Kidney capillary endothelial cell (primary cell): ENCODE measurements around the gene RIN2.
A peak's percentile ranks its signal among the peaks of the same experiment; 100 is the strongest.

Experiments
- DNase-seq: peaks from one replicate; pipeline ENCODE4 v3.0.0-alpha.2; 2018; ENCODE audit warnings: low spot score

Gene RIN2

GRCh38 chr20:19765266-19765665 lies 7.2 kb downstream of the RIN2 start:
- no peak for DNase-seq

GRCh38 chr20:19765913-19766312 lies 7.9 kb downstream of the RIN2 start:
- no peak for DNase-seq

DNA sequence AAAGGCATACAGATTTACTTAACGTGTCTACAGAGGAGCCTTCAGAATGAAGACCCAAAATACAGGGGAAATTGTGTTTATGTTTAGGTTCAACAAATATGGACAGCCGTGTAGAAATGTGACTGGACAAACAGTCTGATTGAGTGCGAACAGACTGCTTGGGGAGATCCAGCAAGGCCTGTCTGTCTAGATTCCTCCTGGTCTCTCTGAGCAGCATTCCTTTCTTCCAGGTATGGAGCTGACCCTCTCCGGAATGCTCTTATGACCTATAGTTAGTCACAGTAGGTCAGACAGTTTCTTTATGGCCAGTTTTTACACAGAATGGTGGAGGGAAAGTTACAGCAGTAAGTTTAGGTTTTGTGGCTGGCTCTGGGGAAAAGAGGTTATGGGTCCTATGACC lies 9.0 kb downstream of the RIN2 start:
- DNase-seq = no peak

DNA sequence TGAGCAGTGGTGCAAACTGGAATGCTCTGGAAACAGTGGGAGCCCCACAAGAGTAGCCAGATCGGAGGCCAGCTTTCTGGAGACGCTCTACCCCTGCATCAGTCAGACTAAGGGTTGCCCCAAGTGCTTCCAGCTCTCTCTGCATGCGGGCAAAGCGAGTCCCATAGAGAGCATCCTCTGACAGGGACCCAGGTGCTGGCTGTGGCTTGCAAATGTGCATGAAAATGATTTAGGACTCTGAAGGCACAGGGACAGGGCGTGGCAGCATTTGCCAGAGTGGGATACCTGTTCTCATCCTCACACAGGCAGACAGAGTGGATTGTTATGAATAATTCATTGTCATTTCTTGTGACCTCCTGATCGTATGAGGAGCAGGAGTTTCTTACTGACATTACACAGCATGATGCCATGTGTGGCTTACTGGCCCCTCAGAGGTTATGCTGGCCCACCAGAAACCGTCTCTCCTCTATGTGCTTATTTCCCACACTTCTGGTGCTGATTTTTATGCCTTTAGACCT lies 10.3 kb downstream of the RIN2 start:
- DNase-seq = no peak

DNA sequence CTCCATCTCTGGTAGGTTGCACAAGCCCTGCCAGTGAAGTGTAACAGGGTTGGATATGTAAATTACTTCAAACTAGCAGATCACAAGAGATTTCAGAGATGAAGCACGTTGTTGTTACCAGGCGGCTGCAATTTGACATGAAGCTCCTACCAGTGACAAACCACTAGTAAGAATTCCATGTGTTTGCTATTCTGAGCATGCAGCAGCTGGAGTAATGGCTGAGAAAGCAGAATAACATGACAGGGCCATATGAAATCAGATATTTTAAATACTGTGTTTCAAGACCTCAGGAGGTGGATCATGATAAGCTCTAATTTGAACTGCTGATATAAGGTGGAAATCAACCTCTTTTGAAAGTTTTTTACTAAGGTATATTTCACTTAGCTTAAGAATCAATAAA lies 11.4 kb downstream of the RIN2 start:
- DNase-seq = no peak

DNA sequence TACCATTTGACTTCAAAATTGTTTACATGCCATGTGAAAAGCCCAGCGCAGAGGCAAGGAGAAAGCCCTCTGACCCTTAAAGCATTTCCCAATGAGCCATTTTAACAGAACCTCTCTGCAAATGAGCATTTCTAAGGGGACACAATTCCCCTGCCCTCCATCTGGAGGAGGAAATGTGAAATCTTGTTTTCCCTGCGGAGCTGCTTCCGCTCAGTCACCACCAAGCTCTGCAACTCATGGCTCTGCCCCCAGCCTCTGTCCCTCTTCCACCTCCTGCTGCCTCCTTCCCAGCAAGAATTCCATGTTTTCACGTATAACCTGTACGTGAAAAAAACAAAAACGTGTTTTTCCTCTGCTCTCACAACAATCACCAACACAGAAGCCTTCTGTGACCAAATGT lies 12.3 kb downstream of the RIN2 start:
- no peak for DNase-seq

DNA sequence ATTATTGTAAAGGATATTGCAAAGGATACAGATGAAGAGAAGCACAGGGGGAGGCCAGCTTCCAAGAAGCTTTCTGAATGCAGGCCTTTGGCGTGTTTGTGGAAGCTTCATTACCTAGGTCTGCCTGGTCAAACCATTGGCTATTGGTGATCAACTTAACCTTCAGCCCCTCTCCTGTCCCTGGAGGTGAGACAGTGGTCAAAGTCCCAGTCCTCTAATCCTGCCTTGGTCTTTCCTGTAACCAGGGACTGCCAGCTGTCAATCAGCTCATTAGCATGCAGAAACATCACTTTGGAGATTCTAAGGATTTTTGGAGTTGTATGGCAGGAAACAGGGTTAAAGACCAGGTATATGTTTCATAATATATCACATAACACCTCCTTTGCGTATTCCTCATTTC lies 13.0 kb downstream of the RIN2 start:
- DNase-seq = no peak

DNA sequence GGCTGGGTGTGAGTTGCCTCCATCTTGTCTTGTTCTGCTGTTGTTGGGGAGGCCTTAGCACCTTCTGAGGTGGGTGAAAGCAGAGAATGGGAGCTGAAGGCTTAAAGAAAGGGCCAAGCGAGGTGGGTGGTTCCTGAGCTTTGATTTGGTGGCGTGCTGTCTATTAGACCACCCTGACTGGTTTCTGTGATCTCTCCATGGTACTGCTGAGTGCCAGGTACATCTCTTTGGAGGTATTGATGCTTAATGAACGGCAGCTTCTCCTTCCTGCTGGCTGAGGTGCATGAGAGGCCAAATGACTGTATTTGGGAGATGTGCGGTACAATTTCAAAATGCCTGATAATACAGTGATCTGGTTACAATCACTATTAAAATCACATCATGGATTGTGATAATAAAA lies 15.4 kb downstream of the RIN2 start:
- no peak for DNase-seq

DNA sequence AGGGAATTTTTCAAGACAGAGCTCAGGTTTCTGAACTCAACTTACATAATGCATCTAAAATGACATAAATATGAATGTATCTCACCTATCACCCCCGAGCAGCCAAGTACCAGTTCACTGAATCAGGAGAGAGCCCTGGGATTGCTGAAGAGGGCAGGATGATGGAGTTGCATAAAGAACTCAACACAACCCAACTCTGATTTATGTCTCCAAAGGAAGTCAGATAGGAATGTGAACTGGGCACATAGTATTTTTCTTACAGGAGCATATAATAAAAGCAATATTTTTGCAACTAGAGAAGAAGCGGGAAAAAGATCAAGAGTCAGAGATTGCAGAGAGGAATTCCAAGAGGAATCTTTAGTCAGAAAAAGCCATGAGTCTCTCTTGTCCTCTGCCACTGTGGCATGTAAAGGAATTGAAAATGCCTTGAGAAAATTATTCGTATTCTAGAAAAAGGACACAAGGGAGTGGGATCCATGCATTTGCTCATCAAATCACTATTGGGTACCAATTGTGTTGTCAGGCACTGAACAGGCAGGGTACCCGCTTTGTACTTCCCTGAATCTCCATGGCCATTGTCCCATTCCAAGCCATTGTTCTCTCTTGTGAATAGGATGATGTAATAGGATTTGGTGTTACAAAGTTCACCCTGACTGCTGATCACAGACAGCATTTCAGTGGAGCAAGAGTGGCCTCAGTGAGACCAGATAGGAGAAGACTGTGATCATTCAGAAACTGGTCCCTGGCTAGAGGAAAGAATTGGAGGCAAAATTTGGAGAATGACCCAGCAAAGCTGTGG lies 16.3 kb downstream of the RIN2 start:
- peak; percentile 49 for DNase-seq

- no peak for DNase-seq
These were observed 17.5 kb downstream of the RIN2 start for GRCh38 chr20:19775353-19776253.

DNA sequence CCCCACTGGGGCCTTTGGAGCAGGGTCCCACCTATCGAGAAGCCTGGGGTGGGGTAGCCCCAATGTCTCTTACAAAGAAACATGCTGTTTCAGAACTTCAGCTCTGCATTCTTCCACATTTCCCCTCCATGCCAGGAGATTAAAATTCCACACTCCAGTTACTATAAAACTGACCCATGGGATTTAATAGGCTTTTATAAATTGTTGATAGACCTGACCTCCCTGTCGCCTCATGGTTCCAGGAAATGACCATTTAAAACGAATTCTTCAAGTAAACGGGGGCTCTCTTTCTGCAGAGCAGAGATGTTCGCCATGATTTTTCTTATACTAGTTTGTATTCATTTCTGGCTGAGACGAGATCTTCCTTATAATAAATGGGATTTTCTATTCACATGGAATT lies 19.3 kb downstream of the RIN2 start:
- DNase-seq = no peak

DNA sequence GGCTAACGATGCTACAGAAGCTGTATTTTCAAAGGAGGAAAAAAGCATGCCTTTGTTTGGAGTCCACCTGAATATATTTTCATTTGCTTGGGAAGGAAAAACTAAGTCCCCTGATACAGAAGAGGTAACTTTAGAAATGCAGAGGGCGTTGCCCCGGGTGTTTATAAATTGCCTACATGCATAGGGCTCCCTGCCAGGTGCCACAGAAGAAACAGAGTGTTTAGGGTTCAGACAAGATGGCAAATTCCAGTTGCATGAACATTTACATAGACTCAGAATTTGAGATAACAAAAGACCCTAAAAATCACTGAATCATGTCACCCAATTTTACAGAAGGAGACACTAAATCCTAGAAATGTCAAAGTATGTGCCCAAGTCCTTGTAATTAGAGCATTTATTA lies 19.9 kb downstream of the RIN2 start:
- no peak for DNase-seq

DNA sequence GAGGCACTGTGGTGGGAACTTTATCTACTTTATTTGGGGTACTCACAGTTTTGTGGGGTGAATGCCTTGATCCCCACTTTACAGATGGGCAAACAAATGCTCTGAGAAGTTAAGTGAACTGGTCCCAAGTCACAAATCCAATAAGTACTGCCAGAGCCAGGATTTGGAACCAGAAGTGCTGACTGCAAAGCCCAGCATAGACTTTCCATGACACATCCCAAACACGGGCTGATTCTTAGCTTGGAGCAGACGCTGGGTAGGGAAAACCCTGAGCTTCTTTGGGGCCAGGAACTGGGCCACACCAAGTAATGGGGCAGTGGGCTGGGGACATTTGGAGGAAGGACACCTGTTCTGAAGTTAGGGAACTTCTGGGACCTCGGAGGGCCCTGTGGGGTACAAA lies 20.3 kb downstream of the RIN2 start:
- DNase-seq = no peak

- no peak for DNase-seq
These were observed 21.6 kb downstream of the RIN2 start for GRCh38 chr20:19779634-19780033.

- DNase-seq = no peak
These were observed 22.2 kb downstream of the RIN2 start for GRCh38 chr20:19780261-19780660.

DNA sequence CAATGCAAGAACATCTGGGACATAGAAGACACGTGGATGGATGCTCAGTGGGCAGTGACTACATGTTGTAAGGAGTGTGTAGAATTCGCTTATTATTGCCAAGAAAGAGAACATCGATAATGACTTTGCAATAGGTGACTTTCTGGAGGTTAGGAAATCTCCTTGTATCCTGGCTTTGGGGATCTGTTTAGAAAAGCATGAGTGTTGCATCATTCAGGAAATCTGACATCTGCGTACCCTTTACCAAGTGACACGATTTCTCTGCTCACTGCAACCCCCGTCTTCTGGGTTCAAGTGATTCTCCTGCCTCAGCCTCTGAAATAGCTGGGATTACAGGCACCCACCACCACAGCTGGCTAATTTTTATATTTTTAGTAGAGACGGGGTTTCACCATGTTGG lies 23.2 kb downstream of the RIN2 start:
- no peak for DNase-seq

DNA sequence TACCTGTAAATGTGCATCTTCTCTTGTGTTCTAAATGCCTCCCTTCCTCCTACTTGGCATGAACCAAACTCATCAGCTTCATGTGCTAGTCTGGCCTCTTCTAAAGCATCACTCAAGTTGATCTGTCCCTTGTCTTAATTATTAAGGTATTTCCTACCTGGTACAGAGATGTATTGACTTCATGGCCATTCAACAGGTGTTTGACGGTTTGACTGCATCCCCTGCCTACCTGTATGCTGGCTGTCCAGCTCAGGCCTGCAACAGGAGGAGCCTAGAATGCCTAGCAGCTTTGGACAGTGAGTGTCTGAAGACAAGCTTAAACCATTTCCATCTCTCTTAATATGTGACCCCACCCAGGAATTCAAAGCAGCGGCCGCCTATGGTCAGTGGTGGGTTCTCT lies 24.6 kb downstream of the RIN2 start:
- no peak for DNase-seq

DNA sequence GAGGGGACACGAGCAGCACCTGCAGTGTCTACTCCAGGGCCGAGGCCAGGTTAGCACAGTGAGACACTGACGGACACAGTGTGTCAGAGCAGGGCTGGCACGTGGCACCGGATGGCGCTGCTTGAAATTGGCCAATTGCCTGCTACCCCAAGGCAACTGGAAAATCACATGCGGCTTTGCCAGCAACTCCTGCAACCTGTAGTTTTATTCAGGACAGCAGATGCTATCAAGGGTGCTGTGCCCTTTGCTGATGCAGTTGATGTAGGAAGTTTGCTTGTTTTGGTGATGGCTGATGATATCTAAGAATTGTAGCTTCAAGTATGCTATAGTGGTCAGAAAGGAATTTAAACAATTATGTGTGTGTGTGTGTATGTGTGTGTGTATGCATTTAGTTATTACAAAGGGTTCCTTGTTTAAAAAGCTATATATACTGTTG lies 25.9 kb downstream of the RIN2 start:
- no peak for DNase-seq

DNA sequence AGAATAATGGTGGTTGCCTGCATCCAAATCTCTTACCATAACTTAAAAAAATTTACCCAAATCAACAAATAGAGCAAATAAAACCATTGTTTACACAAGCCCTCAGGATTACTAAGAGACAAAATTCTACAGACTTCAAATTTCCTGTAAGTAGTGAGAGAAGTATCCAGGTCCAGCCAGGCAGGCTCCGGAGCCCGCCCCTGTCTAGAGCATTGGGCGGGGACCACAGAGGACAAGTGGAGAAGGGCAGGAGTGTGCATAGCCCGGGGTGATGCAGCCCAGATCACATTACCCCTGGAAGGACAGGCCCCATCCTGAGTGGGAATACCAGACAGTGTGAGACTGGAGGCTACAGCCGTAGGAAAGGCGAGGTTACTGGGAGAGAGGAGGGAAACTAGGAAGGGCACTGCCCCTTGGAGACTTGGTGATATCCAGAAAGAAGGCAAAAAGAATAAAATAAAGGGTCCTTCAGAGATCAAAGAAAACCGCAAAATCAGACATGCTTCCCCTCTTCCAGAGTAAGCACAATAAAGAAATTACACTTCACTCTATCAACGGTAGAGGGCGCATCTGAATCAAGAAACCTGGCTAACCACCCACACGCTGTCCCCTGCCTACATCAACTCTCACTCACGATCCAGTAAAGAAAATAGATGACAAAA lies 26.6 kb downstream of the RIN2 start:
- peak; percentile 90 for DNase-seq

DNA sequence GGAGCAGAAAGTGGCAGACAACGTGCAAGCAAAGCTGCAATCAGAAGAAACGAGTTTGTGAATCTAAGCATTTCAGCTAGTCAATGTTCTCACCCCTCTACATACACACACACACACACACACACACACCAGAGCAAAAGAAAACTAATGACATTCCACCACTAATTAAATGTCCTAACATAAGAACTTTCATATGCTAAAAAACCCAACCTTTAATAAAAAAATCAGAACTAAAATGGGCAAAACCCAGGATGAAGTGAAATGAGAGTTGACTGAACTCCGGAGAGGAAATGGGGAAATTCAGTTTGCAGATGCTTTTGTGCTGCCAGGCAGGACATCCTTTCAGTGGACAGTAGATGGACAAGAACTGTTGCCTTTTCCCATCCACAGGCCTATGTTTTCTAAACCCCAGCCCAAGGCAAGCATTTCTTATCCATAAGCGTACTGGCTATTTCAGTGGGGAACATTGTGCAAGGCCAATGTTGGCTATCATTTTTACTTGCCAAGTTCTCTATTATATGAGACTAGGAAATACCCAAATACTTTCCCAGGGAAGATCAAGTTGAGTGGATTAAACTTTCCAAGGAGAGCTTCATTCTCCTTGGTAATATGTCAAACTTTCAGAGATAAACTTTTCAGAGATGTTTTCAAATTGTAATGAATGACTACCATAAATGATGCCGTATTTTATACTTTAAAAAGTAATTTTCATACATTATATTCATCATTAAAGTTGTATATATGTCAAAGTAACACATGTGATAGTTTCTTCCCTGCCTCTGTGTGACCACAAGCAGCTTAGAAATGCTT lies 27.3 kb downstream of the RIN2 start:
- DNase-seq = no peak

DNA sequence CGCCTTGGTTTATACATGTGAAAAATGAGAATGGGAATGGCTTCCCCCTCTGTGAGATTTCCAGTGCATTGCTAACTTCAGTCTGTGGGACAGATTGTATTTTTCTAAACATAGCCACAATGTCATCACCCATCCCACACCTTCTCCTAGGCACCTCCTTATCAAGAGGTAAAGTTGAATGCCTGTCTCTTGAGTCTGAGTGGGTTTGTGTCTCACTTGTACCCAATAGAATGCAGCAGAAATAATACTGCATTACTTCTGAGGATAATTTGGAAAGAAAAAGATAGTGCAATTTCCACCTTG lies 27.9 kb downstream of the RIN2 start:
- DNase-seq = no peak

- no peak for DNase-seq
These were observed 28.3 kb downstream of the RIN2 start for GRCh38 chr20:19786311-19786710.
